BLaER1 treated with 17β-estradiol and CSF1 and Interleukin-3, amounts not matched to agents 10 nM and 100 nM (cell line): ENCODE data around the gene GMDS.

Experiments used
- H3K27ac ChIP-seq, 11 experiments: shearing (Covaris generic); formaldehyde crosslinking; 2 replicates each; pipeline ENCODE4 v1.8.1; 2022
- H3K27me3 ChIP-seq, 11 experiments: shearing (Covaris generic); formaldehyde crosslinking; 2 replicates each; pipeline ENCODE4 v1.8.1; 2022
- H3K36me3 ChIP-seq, 11 experiments: shearing (Covaris generic); formaldehyde crosslinking; 2 replicates each; pipeline ENCODE4 v1.8.1; 2022
- H3K4me1 ChIP-seq, 10 experiments: shearing (Covaris generic); formaldehyde crosslinking; 2 replicates each; pipeline ENCODE4 v1.8.1; 2022
- H3K4me2 ChIP-seq, 11 experiments: shearing (Covaris generic); formaldehyde crosslinking; 2 replicates each; pipeline ENCODE4 v1.8.1; 2022
- H3K4me3 ChIP-seq, 10 experiments: shearing (Covaris generic); formaldehyde crosslinking; 2 replicates each; pipeline ENCODE4 v1.8.1; 2022
- H3K9ac ChIP-seq, 11 experiments: shearing (Covaris generic); formaldehyde crosslinking; 2 replicates each; pipeline ENCODE4 v1.8.1; 2022
- H3K9me3 ChIP-seq, 11 experiments: shearing (Covaris generic); formaldehyde crosslinking; replicated peaks in 1 of 11; 2 replicates each; pipeline ENCODE4 v1.8.1; 2022
- H4K20me1 ChIP-seq, 11 experiments: shearing (Covaris generic); formaldehyde crosslinking; 2 replicates each; pipeline ENCODE4 v1.8.1; 2022
- Cebpa-rat ChIP-seq, 11 experiments: shearing (Covaris generic); IDR thresholded peaks; 2 replicates each; pipeline ENCODE4 v1.8.1; 2022

The GMDS gene

DNA sequence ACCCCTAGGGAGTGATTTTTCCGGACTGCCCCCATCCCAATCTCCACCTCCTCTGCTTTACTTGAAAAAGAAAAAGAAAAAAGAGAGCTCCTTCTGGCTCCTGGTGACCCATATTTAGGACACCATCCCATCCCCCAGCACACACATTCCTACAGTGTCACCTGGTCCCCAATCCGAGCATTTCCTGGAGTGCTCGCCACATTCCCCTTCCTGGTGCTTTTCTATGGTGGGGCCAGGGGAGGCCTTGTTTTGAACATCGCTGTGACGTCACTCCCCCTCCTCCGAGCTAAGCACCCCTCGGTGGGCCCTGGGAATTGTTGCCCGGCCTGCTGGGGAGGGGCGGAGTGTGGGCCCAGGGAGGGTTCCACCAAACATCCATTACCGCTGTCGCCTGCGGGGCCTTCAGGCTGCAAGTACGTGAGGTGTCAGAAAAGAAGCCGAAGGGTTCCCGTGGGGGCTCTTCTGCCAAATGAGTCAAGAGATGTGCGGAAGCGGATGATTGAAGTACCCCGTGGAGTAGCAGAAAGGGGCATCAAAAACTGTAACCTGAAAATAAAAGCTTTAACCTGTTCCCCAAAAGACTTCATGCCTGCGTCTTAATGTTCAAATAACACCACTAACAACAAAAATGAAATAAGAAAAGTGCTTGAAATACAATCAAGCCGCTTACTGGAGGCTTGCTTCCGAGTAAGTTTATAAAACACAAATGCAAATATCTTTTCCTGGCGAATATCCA, 638.5 kb downstream of the GMDS start:
- peaks cover 39 to 71% (median 60%) of the 10 kb centered on the region in 10 experiments for H3K4me1 ChIP-seq
- TF ChIP-seq Cebpa-rat (IDR thresholded peaks at IDR 0.05) = no peak
- peak overlapping the region in 2 of 10 experiments; percentile 12 to 38; a peak in 2 of 20 replicates for H3K4me3 ChIP-seq
- no peaks in the 10 kb centered on the region for H3K36me3 ChIP-seq
- H4K20me1 ChIP-seq = peaks cover 0 to 84% (median 72%) of the 10 kb centered on the region in 11 experiments; a peak in 19 of 22 replicates
- no peak overlapping the region for H3K9ac ChIP-seq
- peak overlapping the region in 9 of 11 experiments; percentile 1 to 59 (median 32); a peak in 11 of 22 replicates for H3K4me2 ChIP-seq
- peaks cover 100% of the 10 kb centered on the region in 11 experiments for H3K27me3 ChIP-seq
- no peak overlapping the region for H3K27ac ChIP-seq
- H3K9me3 ChIP-seq = peaks cover 0 to 15% (median 13%) of the 10 kb centered on the region in 11 experiments; a peak in 17 of 22 replicates

DNA sequence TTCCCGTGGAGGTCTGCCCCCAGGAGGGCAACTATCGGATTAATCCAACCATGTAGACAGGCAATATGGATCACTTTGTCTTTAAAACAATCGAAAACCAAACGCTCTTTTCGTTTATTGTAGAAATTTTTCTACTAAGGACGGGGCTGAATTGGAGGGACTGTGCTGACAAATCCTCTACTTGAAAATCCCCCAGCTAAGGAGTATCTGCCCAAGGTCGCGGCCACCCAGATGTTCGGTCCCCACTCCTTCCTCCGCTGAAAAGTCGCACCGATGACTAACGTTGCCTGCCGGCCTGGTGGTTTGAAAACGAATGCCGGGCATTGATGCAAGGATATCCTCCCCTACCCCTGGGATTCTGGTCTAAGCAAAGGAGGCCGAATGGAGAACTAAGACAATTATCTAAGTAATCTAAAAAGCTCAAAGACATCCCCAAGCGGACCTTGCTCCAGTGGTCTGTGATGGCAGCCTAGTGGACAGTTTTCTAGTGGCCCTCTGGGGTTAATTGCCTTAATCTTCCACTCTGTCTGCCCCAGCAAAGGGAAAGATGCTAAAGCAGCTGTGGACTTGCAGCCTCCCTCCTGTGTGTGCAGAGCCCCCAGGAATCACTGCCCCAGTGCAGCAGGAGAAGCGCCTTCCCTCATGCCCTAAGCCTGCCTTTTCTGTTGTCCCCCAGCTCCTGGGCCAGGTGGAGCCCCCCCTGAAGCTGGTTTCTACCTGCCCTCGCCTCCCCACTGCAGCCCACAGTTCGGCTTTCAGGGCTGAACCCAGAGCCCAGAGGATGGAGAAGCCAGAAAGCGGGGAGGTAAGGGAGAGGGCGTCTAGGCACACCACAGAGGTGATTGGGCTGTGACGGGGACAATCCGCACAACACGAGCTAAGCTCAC, 639.3 kb downstream of the GMDS start:
- Histone ChIP-seq H3K9me3 (peaks cover 0 to 11% (median 9%) of the 10 kb centered on the region in 11 experiments; a peak in 17 of 22 replicates), H3K27ac (no peak overlapping the region), H4K20me1 (peaks cover 0 to 81% (median 63%) of the 10 kb centered on the region in 11 experiments; a peak in 19 of 22 replicates), H3K27me3 (peaks cover 100% of the 10 kb centered on the region in 11 experiments), H3K4me3 (no peak overlapping the region), H3K9ac (no peak overlapping the region), H3K36me3 (no peaks in the 10 kb centered on the region), H3K4me2 (peak overlapping the region in 5 of 11 experiments; percentile 16 to 99 (median 65); a peak in 7 of 22 replicates), H3K4me1 (peaks cover 31 to 63% (median 52%) of the 10 kb centered on the region in 10 experiments)
- no peak for TF ChIP-seq Cebpa-rat (IDR thresholded peaks at IDR 0.05)

DNA sequence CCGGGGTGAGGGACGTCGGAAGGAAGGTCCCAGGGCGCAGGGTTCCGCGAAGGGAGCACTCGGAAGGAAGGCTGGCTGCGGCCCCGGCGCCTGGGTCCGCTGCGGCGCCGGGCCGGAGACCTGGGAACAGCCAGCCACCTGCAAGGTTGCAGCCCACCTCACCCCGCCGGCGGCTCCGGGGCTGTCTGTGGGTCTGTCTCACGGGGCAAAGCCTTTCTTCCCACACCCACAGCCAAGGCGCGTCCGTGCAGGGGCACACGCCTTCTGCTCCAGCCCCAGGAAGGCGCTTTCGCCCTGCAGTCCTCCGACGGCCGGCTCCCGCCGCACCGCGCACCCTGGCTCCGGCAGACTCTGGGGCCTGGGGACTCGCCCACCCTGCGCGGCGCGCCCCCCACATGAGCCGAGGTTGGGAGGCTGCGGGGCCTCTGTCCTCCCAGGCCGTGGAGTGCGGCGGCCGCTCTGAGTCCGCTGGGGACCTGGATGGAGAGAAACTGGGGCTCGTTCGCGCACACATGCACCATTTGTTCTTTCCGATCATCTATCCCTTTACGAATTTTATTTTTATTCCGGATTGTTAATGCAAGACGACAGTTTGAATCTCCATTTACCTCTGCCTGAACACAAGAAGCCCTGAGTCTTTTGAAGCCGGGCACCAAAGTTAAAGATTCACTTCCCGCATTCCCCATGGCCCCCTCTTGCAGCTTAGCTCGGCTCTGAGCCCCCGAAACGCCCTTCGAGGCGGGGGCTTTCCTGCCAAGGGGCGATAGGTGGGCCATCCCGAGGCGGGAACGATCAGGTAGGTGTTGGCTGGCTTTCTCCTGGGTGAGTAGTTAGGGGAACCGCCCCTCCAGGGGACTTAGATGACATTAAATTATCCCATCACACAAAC, 640.2 kb downstream of the GMDS start:
- TF ChIP-seq Cebpa-rat (IDR thresholded peaks at IDR 0.05) = no peak

DNA sequence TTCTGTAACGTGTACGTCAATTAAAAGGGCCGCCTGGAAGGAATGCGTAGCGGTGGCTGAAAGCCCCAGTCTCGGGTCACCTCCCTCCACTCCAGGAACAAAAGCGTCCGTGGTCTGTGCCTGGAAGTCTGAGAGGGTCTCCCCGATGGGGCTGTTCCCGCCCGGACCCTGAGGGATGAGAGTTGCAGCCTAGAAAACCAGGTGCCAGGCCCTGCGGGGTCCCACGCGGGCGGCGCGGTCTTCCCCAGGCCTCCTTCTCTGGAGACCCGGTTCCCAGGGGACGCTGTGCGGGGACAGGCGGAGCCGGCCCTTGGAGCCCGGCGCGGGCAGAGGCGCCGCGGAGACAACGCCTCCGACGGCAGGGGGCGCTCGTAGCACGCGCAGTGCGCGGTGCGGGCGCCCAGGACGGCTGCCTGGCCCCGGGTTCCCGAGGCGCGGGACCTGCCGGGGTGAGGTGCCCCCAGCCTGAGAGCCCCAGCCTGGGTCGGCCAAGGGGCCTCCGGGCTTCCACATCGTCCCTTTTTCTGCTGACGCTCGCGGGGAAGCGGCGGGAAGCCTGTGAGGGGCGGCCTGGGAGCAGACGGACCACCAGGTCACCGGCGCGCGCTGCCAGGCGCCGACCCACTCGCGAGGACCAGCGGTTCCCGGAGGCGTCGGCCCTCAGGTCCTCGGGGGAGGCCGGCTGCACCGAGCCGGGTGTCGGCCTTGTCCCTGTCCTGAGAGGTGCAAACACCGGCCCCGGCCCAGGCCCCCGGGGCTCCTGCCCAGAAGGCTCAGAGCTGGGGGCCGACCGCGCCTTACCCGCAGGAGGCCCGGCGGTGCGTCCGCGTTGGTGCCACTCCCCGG, 641.0 kb downstream of the GMDS start:
- H3K4me3 ChIP-seq = peak overlapping the region in 9 of 10 experiments; percentile 12 to 56 (median 41); a peak in 15 of 20 replicates
- H3K36me3 ChIP-seq = no peaks in the 10 kb centered on the region
- H3K27ac ChIP-seq = no peak overlapping the region
- H3K27me3 ChIP-seq = peaks cover 90 to 100% (median 98%) of the 10 kb centered on the region in 11 experiments
- peak overlapping the region; percentile 56 to 99 (median 75) for H3K4me2 ChIP-seq
- peaks cover 27 to 53% (median 46%) of the 10 kb centered on the region in 10 experiments for H3K4me1 ChIP-seq
- H3K9ac ChIP-seq = peak overlapping the region in 3 of 11 experiments; percentile 18 to 51 (median 37); a peak in 3 of 22 replicates
- peaks cover 0 to 69% (median 54%) of the 10 kb centered on the region in 11 experiments; a peak in 19 of 22 replicates for H4K20me1 ChIP-seq
- no peaks in the 10 kb centered on the region for H3K9me3 ChIP-seq
- TF ChIP-seq Cebpa-rat (IDR thresholded peaks at IDR 0.05) = no peak

More for the DNA sequence above, 640.2 kb downstream of the GMDS start:
- H4K20me1 ChIP-seq = peaks cover 0 to 72% (median 57%) of the 10 kb centered on the region in 11 experiments; a peak in 19 of 22 replicates
- peak overlapping the region in 8 of 10 experiments; percentile 12 to 56 (median 44); a peak in 13 of 20 replicates for H3K4me3 ChIP-seq
- peaks cover 0 to 2% (median under 1%) of the 10 kb centered on the region in 11 experiments; a peak in 11 of 22 replicates for H3K9me3 ChIP-seq
- peaks cover 98 to 100% (median 99%) of the 10 kb centered on the region in 11 experiments for H3K27me3 ChIP-seq
- no peak overlapping the region; a peak in 1 of 22 replicates for H3K9ac ChIP-seq
- H3K4me2 ChIP-seq = peak overlapping the region; percentile 56 to 99 (median 75)
- no peak overlapping the region for H3K27ac ChIP-seq
- H3K4me1 ChIP-seq = peaks cover 30 to 59% (median 47%) of the 10 kb centered on the region in 10 experiments
- no peaks in the 10 kb centered on the region for H3K36me3 ChIP-seq

DNA sequence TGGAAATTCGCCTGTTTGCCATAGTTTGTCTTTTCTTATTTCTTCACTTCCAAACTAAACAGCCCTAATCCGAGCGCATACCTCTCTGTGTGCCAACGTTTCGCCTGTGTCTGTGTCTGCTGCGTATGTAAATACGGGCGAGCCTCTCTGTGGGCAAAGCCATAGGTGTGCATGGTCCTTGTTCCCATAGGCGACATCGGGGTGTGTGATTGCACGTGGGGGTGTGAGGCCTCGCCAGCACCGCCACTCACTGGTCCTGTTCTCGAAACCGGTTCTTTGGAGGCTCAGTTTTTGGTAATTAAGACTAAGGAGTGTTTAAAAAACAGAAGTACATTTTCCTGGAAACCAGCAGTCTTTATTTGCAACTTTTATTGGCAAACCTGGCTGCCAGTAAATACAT, 641.7 kb downstream of the GMDS start:
- Histone ChIP-seq H3K9ac (no peak overlapping the region; a peak in 1 of 22 replicates), H3K4me1 (peaks cover 21 to 46% (median 39%) of the 10 kb centered on the region in 10 experiments), H4K20me1 (peaks cover 0 to 63% (median 48%) of the 10 kb centered on the region in 11 experiments; a peak in 19 of 22 replicates), H3K4me3 (no peak overlapping the region), H3K27me3 (peaks cover 83 to 100% (median 98%) of the 10 kb centered on the region in 11 experiments), H3K4me2 (peak overlapping the region in 9 of 11 experiments; percentile 56 to 85 (median 75); a peak in 13 of 22 replicates), H3K27ac (no peak overlapping the region), H3K36me3 (no peaks in the 10 kb centered on the region), H3K9me3 (no peaks in the 10 kb centered on the region)
- no peak for TF ChIP-seq Cebpa-rat (IDR thresholded peaks at IDR 0.05)

DNA sequence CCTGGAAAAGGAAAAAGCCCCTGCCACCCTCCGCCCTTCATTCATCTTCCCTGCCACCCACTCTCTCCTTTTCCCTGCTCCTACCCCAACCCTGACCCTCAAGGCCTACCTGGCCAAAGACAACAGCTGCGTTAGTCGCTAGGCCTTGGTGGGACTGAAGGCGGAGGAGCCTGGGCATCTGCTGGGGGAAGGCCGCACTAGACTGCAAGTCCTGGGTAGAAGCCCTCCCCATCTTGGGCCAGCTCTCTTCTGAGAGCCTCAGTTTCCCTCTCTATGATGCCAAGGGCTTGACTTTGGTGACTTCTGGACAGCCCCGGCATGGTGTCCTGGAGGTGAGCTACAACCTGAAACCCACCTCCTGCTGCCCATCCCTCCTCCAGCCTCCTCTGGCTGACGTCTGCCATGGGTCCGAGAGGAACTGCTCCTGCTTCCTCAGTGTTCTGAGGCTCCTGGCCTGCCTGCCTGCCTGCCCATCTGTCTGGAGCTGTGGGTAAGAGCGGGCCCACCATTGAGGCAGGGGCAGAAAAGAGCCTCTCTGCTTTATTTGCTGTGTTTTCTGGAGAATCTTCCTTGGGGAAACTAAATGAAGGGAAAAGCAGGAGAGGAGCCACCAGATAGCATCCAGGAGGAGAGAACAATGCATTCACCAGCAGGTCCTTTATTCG, 643.2 kb downstream of the GMDS start:
- no peak overlapping the region for H3K4me2 ChIP-seq
- H4K20me1 ChIP-seq = peaks cover 0 to 47% (median 33%) of the 10 kb centered on the region in 11 experiments; a peak in 19 of 22 replicates
- TF ChIP-seq Cebpa-rat (IDR thresholded peaks at IDR 0.05) = no peak
- H3K4me1 ChIP-seq = peaks cover 19 to 31% (median 28%) of the 10 kb centered on the region in 10 experiments; a peak in 19 of 20 replicates
- H3K36me3 ChIP-seq = no peaks in the 10 kb centered on the region
- H3K27ac ChIP-seq = no peak overlapping the region
- no peak overlapping the region for H3K4me3 ChIP-seq
- no peak overlapping the region for H3K9ac ChIP-seq
- H3K9me3 ChIP-seq = no peaks in the 10 kb centered on the region
- peaks cover 68 to 98% (median 85%) of the 10 kb centered on the region in 11 experiments for H3K27me3 ChIP-seq
